ENCODE data around the gene NUDT3.

Gene NUDT3

DNA sequence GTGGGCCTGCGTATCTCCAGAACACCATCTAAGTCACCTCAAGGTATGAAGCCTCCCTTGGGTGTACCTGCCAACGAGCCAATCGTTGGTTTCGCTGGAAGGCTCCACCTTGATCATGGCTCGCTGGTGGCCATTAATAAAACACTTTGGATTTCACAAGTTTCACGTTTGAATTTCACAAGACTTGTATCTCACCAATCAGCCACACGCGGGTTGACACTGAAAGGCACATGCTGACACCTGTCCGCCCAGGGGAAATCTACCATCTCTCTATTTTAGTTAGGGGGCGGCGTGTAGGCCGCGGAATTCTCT is 156.4 kb downstream of the NUDT3 start:
- Mint-ChIP-seq H3K27me3 (ENCODE audit: low read depth, poor library complexity) (no peaks in the 10 kb centered on the region), H3K4me1 (peaks cover 54% of the 10 kb centered on the region), H3K9me3 (no peaks in the 10 kb centered on the region), H3K27ac (peak overlapping the region; percentile 99), H3K4me3 (peak overlapping the region; percentile 85), H3K36me3 (ENCODE audit: low read depth) (peaks cover 11% of the 10 kb centered on the region)
- TF ChIP-seq, protein P1, sequence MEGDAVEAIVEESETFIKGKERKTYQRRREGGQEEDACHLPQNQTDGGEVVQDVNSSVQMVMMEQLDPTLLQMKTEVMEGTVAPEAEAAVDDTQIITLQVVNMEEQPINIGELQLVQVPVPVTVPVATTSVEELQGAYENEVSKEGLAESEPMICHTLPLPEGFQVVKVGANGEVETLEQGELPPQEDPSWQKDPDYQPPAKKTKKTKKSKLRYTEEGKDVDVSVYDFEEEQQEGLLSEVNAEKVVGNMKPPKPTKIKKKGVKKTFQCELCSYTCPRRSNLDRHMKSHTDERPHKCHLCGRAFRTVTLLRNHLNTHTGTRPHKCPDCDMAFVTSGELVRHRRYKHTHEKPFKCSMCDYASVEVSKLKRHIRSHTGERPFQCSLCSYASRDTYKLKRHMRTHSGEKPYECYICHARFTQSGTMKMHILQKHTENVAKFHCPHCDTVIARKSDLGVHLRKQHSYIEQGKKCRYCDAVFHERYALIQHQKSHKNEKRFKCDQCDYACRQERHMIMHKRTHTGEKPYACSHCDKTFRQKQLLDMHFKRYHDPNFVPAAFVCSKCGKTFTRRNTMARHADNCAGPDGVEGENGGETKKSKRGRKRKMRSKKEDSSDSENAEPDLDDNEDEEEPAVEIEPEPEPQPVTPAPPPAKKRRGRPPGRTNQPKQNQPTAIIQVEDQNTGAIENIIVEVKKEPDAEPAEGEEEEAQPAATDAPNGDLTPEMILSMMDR (IDR thresholded peaks at IDR 0.05), result no peak
- peak; percentile 28 for DNase-seq

DNA sequence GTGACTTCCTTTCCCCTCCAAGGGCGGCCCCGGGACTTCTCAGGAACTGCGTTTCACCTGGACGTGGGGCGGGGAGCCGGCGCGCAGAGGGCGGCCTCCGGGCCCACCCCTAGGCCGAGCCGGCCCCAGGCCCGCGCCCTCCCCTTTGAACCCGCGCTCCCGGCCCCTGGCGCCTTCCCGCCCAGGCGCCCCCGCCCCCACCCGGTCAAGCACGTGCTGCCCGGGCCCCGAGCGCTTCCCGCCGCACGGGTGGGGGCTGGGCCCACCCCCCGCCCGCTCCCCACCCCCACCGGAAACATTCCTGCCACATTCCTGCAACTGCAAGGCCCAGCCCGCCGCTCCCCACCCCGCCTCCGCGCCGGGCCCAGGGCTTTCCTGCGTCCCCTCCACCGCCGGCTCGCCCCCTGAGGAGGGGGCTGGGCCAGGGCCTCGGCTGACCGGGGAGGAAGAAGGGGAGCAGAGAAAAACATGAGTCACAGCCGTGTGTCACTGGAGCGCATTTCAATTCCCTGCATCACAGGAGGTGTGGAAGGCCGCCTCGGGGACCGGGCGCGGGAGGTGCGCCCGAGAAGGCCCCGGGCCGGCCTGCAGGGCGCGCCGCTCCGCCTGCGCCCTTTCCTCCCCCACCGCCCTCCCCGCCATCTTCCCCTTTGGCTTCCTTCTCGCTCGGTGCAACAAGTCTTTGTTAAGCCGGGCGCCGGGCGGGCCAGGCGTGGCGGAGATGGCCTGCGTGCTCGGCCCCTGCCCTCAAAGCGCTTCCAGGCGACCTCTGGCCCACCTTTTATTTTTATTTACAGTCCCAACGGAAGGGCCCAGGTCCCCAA is 156.9 kb downstream of the NUDT3 start:
- H3K36me3 Mint-ChIP-seq (ENCODE audit: low read depth), result peaks cover 5% of the 10 kb centered on the region
- peak overlapping the region; percentile 85 for H3K4me3 Mint-ChIP-seq
- no peaks in the 10 kb centered on the region for H3K27me3 Mint-ChIP-seq (ENCODE audit: low read depth, poor library complexity)
- peaks cover 53% of the 10 kb centered on the region for H3K4me1 Mint-ChIP-seq
- peak overlapping the region; percentile 99 for H3K27ac Mint-ChIP-seq
- TF ChIP-seq, protein P1 (IDR thresholded peaks at IDR 0.05), result no peak
- peak; percentile 83 for DNase-seq
- H3K9me3 Mint-ChIP-seq, result no peaks in the 10 kb centered on the region

DNA sequence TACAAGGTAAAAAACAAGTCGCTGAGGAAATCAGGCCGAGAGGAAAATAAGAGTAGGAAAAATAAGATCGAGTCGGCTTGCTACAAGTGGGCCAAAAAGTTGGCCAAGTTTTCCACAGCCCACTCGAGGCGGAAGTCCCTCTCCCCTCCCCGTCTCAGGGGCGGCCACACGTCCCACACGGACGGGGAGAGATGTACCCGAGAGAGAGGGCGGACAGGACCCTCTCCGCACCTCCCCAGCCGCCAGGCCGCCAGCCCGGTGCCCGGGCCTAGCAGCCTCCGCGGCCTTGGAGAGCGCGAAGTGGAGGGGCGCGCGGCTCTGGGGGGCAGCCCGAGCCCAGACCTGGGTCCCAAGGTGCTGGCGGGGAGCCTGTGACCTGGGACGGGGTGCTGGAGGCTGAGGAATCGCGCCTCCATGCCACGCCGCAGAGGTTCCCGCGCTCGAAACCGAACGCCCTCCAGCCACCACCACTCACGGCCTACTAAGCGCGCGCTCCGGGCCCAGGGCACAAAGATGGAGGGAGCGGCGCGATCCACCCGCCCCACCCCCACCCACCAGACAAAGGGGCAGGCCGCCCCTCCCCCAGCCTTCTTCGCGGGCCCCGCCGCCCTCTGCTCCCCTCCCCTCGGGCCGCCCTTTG is 157.7 kb downstream of the NUDT3 start:
- H3K4me1 Mint-ChIP-seq, result peaks cover 52% of the 10 kb centered on the region
- H3K36me3 Mint-ChIP-seq (ENCODE audit: low read depth), result no peaks in the 10 kb centered on the region
- TF ChIP-seq, protein P1 (IDR thresholded peaks at IDR 0.05), result no peak
- peak overlapping the region; percentile 91 for H3K27ac Mint-ChIP-seq
- peak overlapping the region; percentile 51 for H3K4me3 Mint-ChIP-seq
- no peaks in the 10 kb centered on the region for H3K27me3 Mint-ChIP-seq (ENCODE audit: low read depth, poor library complexity)
- no peak for DNase-seq
- no peaks in the 10 kb centered on the region for H3K9me3 Mint-ChIP-seq

DNA sequence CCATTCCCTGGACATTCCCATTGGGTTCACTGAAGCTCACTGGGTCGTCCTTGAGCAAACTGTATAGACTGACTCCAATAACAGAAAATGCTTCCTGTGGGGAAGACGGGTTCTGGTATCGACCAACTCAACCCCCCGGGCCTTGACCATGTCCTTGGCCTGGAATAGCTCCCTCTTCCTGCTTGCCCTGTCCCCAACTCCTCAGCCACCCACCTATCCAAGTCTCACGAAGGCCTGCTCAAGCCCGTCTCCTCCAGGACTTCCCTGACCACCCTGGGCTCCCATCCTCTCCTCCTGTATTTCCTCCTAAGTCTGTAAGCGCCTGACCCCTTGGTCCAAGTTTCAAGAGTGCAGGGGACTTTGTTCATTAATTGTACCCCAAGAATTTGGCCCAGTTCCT is 158.6 kb downstream of the NUDT3 start:
- no peaks in the 10 kb centered on the region for H3K9me3 Mint-ChIP-seq
- peak overlapping the region; percentile 91 for H3K27ac Mint-ChIP-seq
- no peak for DNase-seq

DNA sequence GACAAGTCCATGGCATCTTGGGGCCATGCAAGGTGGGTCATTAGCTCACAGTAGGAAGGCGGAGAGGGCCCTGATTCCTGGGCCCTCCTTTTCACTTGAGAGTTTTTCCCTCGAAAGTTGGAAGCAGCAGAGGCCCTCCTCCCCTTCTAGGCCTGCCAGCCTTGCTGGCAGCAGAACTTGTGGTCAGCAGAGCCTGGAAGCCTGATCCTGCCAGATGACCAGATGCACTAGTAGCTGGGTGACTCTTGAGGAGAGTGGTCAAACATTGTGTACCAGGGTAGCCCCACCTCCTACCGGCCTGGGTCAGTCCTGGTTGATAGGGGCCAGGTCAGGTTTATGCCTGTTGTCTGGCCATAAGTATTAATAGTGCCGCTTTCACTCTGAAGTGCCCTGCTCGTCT is 159.6 kb downstream of the NUDT3 start:
- H3K4me3 Mint-ChIP-seq, result no peak overlapping the region
- TF ChIP-seq, protein P1 (IDR thresholded peaks at IDR 0.05), result no peak
- H3K9me3 Mint-ChIP-seq, result no peaks in the 10 kb centered on the region
- peaks cover 46% of the 10 kb centered on the region for H3K4me1 Mint-ChIP-seq
- peak overlapping the region; percentile 25 for H3K27ac Mint-ChIP-seq
- peaks cover 5% of the 10 kb centered on the region for H3K27me3 Mint-ChIP-seq (ENCODE audit: low read depth, poor library complexity)
- no peaks in the 10 kb centered on the region for H3K36me3 Mint-ChIP-seq (ENCODE audit: low read depth)
- no peak for DNase-seq

More for the DNA sequence above, 158.6 kb downstream of the NUDT3 start:
- Mint-ChIP-seq H3K4me3 (peak overlapping the region; percentile 51), H3K4me1 (peaks cover 51% of the 10 kb centered on the region), H3K27me3 (ENCODE audit: low read depth, poor library complexity) (peaks cover 5% of the 10 kb centered on the region), H3K36me3 (ENCODE audit: low read depth) (no peaks in the 10 kb centered on the region)
- TF ChIP-seq, protein P1 (IDR thresholded peaks at IDR 0.05), result no peak
